ENCODE data around the gene SARDH.

DNA sequence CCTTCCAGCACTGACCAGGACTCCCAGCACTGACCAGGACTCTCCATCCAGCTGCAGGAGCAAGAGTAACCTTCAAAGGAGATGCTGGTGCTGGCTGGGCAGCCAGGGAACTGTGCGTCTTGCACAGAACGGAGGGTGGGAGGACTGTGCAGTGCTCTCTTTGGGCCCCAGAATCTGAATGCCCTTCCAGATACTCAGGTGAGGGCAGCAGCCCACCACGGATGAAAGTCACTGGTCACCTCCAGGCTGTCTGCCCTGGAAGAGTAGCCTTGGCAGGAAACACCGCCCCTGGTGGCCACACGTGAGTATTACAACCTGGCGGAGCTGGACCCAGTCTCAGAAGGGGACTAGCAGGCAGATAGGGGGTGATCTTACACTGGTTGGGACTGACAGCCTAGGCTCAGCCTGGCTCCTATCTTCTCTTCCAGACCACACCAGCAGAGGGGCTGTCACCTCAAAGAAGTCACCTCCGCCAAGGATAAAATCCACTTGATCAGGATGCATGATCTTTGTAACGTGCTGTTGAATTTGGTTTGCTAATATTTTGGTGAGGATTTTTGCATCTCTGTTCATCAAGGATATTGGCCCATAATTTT, 4.8 kb upstream of the SARDH start:
- TF ChIP-seq NFRKB (IDR thresholded peaks at IDR 0.05) (no peak), FOXK2 (IDR thresholded peaks at IDR 0.05) (no peak), SP1 (IDR thresholded peaks at IDR 0.05) (no peak), ZNF384 (IDR thresholded peaks at IDR 0.05) (no peak)

Measured in HEK293T (cell line).